LoVo (cell line): Measurements from ENCODE around the gene GSTP1.

Source experiments
- DNase-seq: peaks from one replicate; pipeline ENCODE4 v3.0.0-alpha.2; 2016; ENCODE audit warnings: low spot score

Gene GSTP1

DNA sequence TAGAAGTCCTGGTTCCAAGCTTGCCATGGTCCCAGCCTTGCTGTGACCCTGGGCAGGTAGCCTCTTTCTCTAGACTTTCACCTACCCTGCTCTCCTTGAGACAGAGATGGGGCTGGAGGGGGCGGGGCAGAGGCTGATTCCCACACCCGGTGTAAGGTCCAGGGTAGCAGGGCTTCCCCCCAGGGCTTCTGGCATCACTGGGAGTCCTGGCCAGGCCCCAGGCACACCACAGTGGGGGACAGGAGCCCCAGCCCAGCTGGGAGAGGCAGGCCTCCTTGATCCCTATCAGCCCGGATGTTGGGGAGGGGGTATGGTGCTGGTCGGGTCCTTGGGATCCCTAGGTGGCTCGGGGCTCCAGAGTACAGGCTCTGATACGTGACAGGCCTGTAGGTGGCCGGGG lies 47.8 kb downstream of the GSTP1 start:
- DNase-seq, result no peak

DNA sequence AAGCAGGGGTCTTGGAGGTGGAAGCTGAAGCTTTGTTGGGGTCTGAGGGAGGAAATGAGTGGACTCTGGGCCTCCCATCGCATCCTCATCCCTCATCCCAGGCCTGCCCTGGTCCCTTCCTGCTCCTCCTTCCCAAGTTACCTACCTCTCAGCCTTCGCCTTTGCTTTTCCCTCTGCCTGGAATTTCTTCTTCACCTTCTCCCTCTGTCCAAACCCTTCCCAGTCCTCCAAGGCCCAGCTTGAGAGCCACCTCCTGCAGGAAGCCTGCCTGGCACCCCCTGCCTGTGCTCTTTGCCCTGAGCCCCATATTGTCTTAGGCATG lies 48.2 kb downstream of the GSTP1 start:
- DNase-seq, result no peak

DNA sequence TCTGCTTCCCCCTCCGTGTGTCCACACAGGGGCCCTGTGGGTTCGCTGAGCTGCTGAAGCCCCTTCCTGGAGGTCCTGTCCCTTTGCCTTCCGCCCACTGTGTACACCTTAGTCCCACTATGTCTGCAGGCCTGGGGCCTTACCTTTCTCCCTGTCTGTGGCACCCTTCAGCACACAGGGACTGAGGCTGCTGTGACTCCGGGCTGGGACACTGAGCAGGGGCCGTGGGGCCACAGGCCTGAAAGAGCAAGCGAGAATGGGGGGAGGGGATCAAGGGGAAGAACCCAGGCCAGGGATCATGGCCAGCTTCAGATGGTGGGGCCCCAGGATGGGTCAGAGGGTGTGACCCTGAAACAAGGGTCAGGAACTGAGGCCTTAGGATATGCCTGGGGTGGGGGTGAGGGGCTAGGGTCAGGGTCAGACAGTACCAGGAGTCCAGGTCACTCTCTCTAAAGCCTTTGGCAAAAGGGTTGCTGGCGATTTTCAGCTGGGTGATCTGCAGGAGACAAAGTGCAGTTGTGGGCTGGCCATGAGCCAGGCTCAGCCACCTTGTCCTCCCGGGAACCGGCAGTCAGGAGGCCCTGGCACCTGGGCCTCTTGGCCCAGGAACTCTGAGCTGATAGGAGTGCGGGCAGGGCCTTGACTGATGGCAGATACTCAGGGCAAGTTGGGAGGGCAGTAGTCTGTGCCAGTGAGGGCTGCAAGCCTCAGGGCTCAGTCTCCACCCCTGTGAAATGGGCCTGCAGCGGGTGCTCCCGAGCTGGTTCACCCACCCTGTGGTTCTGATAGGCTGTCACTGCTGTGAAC lies 48.8 kb downstream of the GSTP1 start:
- no peak for DNase-seq

DNA sequence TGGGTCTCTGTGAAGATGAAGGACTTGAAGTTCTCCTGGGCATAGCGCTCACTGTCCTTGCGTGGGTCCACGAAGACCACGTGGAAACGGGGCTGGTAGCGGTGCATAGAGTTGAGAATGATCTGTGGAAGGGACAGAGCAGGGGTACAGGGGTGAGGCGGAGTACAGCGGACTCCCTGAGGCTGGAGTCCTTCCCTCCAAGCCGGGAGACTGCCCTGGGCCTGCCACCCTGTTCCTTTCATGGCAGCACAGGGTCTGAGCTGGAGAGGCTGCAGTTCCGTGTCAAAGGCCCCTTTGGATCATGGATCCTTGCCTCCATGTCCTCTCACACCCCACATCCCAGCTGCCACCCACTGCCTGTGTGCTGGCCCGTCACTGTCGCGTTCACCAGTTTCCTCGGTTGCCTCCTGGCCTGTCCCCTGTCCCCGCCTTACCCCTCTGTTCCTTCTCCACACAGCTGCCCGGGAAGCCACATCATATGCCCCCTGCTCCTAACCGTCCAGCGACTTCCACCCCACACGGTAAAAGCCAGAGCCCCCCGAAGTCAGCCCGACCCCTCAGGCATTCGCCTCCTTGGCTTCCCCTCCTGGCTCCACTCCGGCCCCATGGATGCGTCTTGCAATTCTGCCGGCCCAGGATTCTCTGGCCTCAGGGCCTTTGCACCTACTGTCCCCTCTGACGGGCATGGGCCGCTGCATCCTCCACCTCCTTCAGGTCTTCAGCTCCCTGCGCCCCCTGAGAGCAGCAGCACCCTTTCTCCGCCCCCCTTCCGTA lies 49.6 kb downstream of the GSTP1 start:
- DNase-seq, result no peak

DNA sequence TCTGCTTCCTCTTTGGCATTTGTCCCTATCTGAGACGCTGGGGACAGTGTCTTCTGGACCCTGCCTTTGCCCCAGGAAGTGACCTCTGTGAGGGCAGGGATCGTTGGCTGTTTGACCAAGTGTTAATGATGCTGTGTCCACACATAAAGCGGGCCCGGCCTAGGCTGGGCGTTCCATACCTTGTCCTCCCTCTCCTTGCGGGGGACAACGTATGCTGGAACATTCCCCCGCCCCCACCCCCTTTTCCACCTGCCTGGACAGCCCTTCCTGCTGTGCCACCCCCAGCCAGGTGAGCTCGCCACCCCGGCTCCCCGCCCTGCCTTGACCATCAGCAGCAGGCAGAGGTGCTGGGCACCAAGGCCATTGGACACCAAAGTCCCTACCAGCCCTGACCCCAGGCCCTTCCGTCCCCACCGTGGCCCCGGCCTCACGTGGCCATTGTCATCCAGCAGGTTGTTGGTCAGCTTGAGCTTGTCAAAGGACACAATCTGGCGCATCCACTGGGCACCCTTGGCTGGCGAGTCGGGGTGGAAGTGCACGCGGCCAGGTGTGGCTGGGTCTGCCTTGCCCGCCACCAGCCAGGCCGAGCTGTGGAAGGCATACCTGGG lies 50.2 kb downstream of the GSTP1 start:
- DNase-seq, result no peak

DNA sequence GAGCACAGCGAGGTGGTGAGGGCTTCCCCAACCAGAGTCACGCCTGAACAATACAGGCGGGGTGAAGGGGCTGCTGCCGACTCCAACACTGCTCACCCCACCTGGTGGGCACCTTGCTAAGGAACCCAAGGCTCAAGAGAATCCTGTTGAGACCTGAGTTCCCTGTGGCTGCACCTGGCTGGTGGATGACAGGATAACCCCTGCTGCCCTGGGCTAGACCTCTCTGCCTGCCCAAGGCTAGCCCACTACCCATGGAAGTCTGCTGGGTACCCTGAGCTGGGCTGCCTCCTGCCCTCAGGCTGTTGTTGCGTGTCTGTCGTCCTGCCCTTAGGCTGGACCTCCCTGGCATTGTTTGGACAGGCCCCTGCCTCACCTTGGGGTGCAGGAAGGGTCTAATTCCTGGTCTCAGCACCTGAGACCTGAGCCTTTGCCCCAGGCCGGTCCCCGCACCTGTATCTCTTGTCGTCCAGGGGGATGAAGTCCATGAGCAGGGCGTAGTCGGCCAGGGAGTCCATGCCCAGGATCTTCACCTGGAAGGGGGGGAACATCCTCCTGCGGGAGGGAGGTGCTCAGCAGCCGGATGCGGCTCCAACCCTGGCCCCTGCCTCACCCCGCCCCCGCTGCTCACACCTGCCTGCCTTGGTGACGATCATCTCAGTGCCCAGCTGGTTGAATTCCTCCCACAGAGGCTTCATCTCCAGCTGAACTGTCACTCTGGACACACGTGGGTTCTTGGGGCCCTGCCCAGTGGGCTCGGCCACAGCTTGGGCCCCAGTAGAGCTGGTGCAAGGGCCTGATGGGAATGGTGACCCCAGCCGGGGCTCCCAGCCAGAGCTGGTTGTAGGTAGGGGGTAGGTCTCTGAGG lies 51.0 kb downstream of the GSTP1 start:
- DNase-seq, result no peak

DNA sequence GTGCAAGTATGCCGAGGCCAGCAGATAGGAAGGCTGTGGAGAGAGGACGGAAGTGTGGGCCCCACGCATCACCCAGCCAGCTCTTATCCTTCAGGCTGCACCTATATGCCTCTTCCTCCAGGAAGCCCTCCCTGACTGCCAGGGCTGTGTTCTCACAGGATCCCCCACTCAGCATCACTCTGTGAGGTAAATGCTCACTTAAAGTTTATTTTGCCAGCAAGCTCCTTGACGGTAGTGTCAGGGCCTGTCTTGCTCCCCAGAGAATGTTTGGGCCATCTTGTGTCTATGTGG lies 51.6 kb downstream of the GSTP1 start:
- no peak for DNase-seq
